Endothelial cell of umbilical vein (primary cell): ENCODE results near the gene RELL1. TPM values are rescaled to one million over a fixed set of nuclear protein-coding genes. Genes with fewer than 3 reads are reported as not detected.
A peak's percentile ranks its signal among the peaks of the same experiment; 100 is the strongest.

ENCODE experiments used
- BruUV-seq: library from RNA; stranded (reverse); fragments of 400-500 nt; replicated peaks from 2 replicates; lab custom pipeline; 2021; lab: Mats Ljungman, UMichigan
- CTCF ChIA-PET: fragments of 300-600, 350-600 bp; sonication (Branson Sonifier 250); formaldehyde crosslinking; loops from one replicate; lab custom pipeline; 2021; ENCODE audit warnings: antibody characterized with exemption, inconsistent platforms; lab: Charles Lee
- POLR2A ChIA-PET: fragments of 300-600, 350-600 bp; sonication (Branson Sonifier 250); formaldehyde crosslinking; loops from one replicate; lab custom pipeline; 2021; ENCODE audit warnings: antibody characterized with exemption, inconsistent platforms; lab: Charles Lee
- DNase-seq: peaks from one replicate; pipeline ENCODE4 v3.0.0-alpha.2; 2011; ENCODE audit warnings: low read depth, low spot score
- FAIRE-seq: peaks from 2 replicates; lab custom pipeline; 2011; peaks lifted over from hg19 to GRCh38; lab: Jason Lieb, UNC
- H2AFZ ChIP-seq: 2 replicates; pipeline ENCODE4 v1.6.0; 2012; ENCODE audit warnings: low read depth, low read length, control low read depth, inconsistent platforms
- H3K27ac ChIP-seq: 2 replicates; pipeline ENCODE4 v1.5.1; 2011; ENCODE audit warnings: low read depth, mild to moderate bottlenecking, control low read depth, low read length, moderate library complexity; ENCODE audit not compliant: insufficient read depth
- H3K27me3 ChIP-seq, 2 experiments: 2 replicates each; pipeline versions ENCODE4 v1.6.0 to v1.6.1; 2011; ENCODE audit warnings: low read length in 2 of 2, mixed read lengths in 1 of 2; ENCODE audit not compliant: control insufficient read depth in 2 of 2, insufficient read depth in 2 of 2
- H3K36me3 ChIP-seq, 2 experiments: 2 replicates in 1 of 2; 3 replicates in 1 of 2; pipeline ENCODE4 v1.5.1; 2011; ENCODE audit warnings: low read length in 2 of 2, mild to moderate bottlenecking in 1 of 2, moderate library complexity in 1 of 2; ENCODE audit not compliant: control insufficient read depth in 2 of 2, insufficient read depth in 2 of 2; ENCODE audit errors: extremely low read depth in 1 of 2
- H3K4me1 ChIP-seq: 3 replicates; pipeline ENCODE4 v1.5.1; 2011; ENCODE audit warnings: mild to moderate bottlenecking, low read length; ENCODE audit not compliant: control insufficient read depth, insufficient read depth; ENCODE audit errors: extremely low read depth
- H3K4me2 ChIP-seq: 2 replicates; pipeline ENCODE4 v1.6.1; 2011; ENCODE audit warnings: low read length, control low read depth, mixed read lengths; ENCODE audit not compliant: insufficient read depth
- H3K4me3 ChIP-seq, 3 experiments: fragments of 200-600 bp in 1 of 3; sonication (generic), shearing (Covaris generic) in 1 of 3; replicated peaks in 1 of 3; 2 replicates each; pipeline ENCODE4 v1.5.1; 2011 to 2016; ENCODE audit warnings: control low read depth in 3 of 3, low read length in 3 of 3, mild to moderate bottlenecking in 2 of 3, inconsistent platforms in 1 of 3, low read depth in 1 of 3, moderate library complexity in 1 of 3; ENCODE audit not compliant: insufficient read depth in 1 of 3
- H3K79me2 ChIP-seq: 2 replicates; pipeline ENCODE4 v1.6.0; 2012; ENCODE audit warnings: low read length, inconsistent platforms; ENCODE audit not compliant: control insufficient read depth, insufficient read depth
- H3K9ac ChIP-seq: replicated peaks from 2 replicates; pipeline ENCODE3; 2011; ENCODE audit warnings: low read length, control low read depth; ENCODE audit not compliant: insufficient read depth; ENCODE audit errors: extremely low read depth
- H3K9me1 ChIP-seq: replicated peaks from 3 replicates; pipeline ENCODE4 v1.6.0; 2011; ENCODE audit warnings: mild to moderate bottlenecking, low read length; ENCODE audit not compliant: control insufficient read depth, insufficient read depth; ENCODE audit errors: extremely low read depth
- H3K9me3 ChIP-seq: replicated peaks from 2 replicates; pipeline ENCODE4 v1.5.1; 2012; ENCODE audit warnings: low read length, inconsistent platforms; ENCODE audit not compliant: control insufficient read depth, insufficient read depth
- H4K20me1 ChIP-seq: replicated peaks from 2 replicates; pipeline ENCODE3; 2011; ENCODE audit warnings: mild to moderate bottlenecking, low read length; ENCODE audit not compliant: control insufficient read depth, insufficient read depth; ENCODE audit errors: extremely low read depth
- CTCF ChIP-seq, 2 donors: IDR thresholded peaks; 1 replicate in 1 of 2; 2 replicates in 1 of 2; pipeline ENCODE4 v1.5.1; 2011; ENCODE audit warnings: low read length in 2 of 2, mild to moderate bottlenecking in 2 of 2, moderate library complexity in 2 of 2, control low read depth in 1 of 2, inconsistent platforms in 1 of 2, low read depth in 1 of 2; ENCODE audit not compliant: insufficient read depth in 1 of 2; ENCODE audit errors: extremely low read depth in 1 of 2
- EZH2 ChIP-seq: IDR thresholded peaks from 2 replicates; pipeline ENCODE4 v1.6.1; 2012; ENCODE audit warnings: borderline replicate concordance, low read depth, mild to moderate bottlenecking, moderate library complexity, low read length, inconsistent platforms; ENCODE audit not compliant: severe bottlenecking
- FOS ChIP-seq: IDR thresholded peaks from 2 replicates; pipeline ENCODE4 v1.6.1; 2011; ENCODE audit warnings: mild to moderate bottlenecking, low read length, moderate library complexity, borderline replicate concordance; ENCODE audit not compliant: insufficient read depth
- GATA2 ChIP-seq: IDR thresholded peaks from 2 replicates; pipeline ENCODE4 v1.7.0; 2011; ENCODE audit warnings: low read depth, mild to moderate bottlenecking, moderate library complexity, mixed read lengths, low read length; ENCODE audit not compliant: insufficient read length, insufficient read depth
- JUN ChIP-seq: IDR thresholded peaks from 2 replicates; pipeline ENCODE4 v1.6.1; 2011; ENCODE audit warnings: borderline replicate concordance, low read depth; ENCODE audit not compliant: insufficient read length, insufficient read depth
- MAX ChIP-seq: IDR thresholded peaks from 2 replicates; pipeline ENCODE4 v1.6.1; 2011; ENCODE audit not compliant: insufficient read depth, insufficient read length
- MYC ChIP-seq: IDR thresholded peaks from one replicate; pipeline ENCODE4 v1.6.1; 2011; ENCODE audit warnings: mild to moderate bottlenecking, low read depth, low read length
- POLR2AphosphoS5 ChIP-seq: IDR thresholded peaks from 2 replicates; pipeline ENCODE4 v1.6.1; 2012; ENCODE audit warnings: low read depth, mild to moderate bottlenecking, control low read depth, low read length, moderate library complexity; ENCODE audit not compliant: insufficient read depth
- dilution Hi-C: fragments of 300-500 bp; cut with MboI; formaldehyde crosslinking; loops from one replicate; pipeline ENCODE4 v1.15.0; 2019; ENCODE audit warnings: low sequenced_read_pairs; ENCODE audit not compliant: extremely low pct_ligation_motif_present
- intact Hi-C: fragments of 100-400 bp; cut with micrococcal nuclease; formaldehyde crosslinking; loops from one replicate; pipeline ENCODE4 v1.10.0; 2022
- polyA plus RNA-seq, 4 experiments: library from polyadenylated mRNA; depleted of rRNA in 3 of 4; stranded (reverse) in 3 of 4; unstranded in 1 of 4; fragments of >200 nt; gene quantifications; 2 replicates each; pipeline versions ENCODE4 v1.2.1 to v1.2.3, GENCODE V29; 2011 to 2012; ENCODE audit warnings: missing spikeins in 1 of 4
- total RNA-seq: library from RNA; stranded (reverse); gene quantifications from 2 replicates; pipeline ENCODE4 v1.2.3, GENCODE V29; 2021

Gene RELL1
- total and polyA plus RNA-seq, 2 donors (not counting 3 experiments of a cell fraction or from before 2014, with no cell fraction given): 20.8 to 91.7 TPM

GRCh38 chr4:37648084-37648817 lies 37.9 kb downstream of the RELL1 start:
- Histone ChIP-seq H3K9me1 (no peaks in the 10 kb centered on the region), H3K4me3 (no peak overlapping the region), H3K27me3 (no peaks in the 10 kb centered on the region), H3K9ac (no peak overlapping the region), H3K4me1 (peaks cover 17% of the 10 kb centered on the region), H3K9me3 (no peaks in the 10 kb centered on the region), H3K27ac (peak overlapping the region; percentile 29), H3K4me2 (peak overlapping the region; percentile 31), H3K36me3 (peaks cover 3 to 10% of the 10 kb centered on the region in 2 experiments), H2AFZ (no peak overlapping the region), H3K79me2 (peaks cover 49% of the 10 kb centered on the region), H4K20me1 (no peaks in the 10 kb centered on the region)
- TF ChIP-seq EZH2 (no peak), JUN (peak; percentile 94), GATA2 (no peak), MYC (no peak), FOS (peak; percentile 94), MAX (no peak), CTCF (IDR thresholded peaks at IDR 0.05; ENCODE audit: extremely low read depth in 1 of 2, insufficient read depth in 1 of 2, low read depth in 1 of 2, low read length in 2 of 2) (no peak), POLR2AphosphoS5 (peak; percentile 76)
- POLR2A ChIA-PET: no interaction called here
- dilution Hi-C loops: no loop called here
- intact Hi-C loops: loop anchor here (1.0 kb wide), 1 partner anchor 17 kb away; no protein-coding TSS in a partner anchor
- CTCF ChIA-PET: interaction anchor here (0.7 to 1.7 kb wide), 7 partner anchors 10 to 154 kb away, joined by 3 to 5 read pairs (median 4); no protein-coding TSS in a partner anchor
- BruUV-seq: no TSS peak
- FAIRE-seq (peak; percentile 99), DNase-seq (peak; percentile 90)
